Cardiac muscle cell (in vitro differentiated cells and primary cell): ENCODE measurements around the gene OXLD1. TPM values are rescaled to one million over a fixed set of nuclear protein-coding genes. Genes with fewer than 3 reads are reported as not detected.
A peak's percentile ranks its signal among the peaks of the same experiment; 100 is the strongest.

Experiments
- DNase-seq, 2 donors: peaks; one replicate each; pipeline versions ENCODE4 v3.0.0 to v3.0.0-alpha.2; 2010 to 2017; ENCODE audit warnings: low read depth in 1 of 2, low spot score in 1 of 2
- H3K27ac ChIP-seq: fragments of 200-600 bp; sonication (generic); 2 replicates; pipeline ENCODE4 v1.5.1; 2016
- H3K27me3 ChIP-seq: fragments of 200-600 bp; sonication (generic); 2 replicates; pipeline ENCODE4 v1.6.0; 2016; ENCODE audit warnings: control low read depth
- H3K36me3 ChIP-seq: fragments of 200-600 bp; sonication (generic); 2 replicates; pipeline ENCODE4 v1.5.1; 2016; ENCODE audit warnings: control low read depth
- H3K4me1 ChIP-seq: fragments of 200-600 bp; sonication (generic); 2 replicates; pipeline ENCODE4 v1.8.1; 2017; ENCODE audit warnings: low read depth, mild to moderate bottlenecking, mixed run types
- H3K4me3 ChIP-seq: fragments of 200-600 bp; sonication (generic); 2 replicates; pipeline ENCODE4 v1.5.1; 2016; ENCODE audit warnings: mild to moderate bottlenecking
- H3K9me3 ChIP-seq: fragments of 200-600 bp; sonication (generic); 2 replicates; pipeline ENCODE4 v1.5.1; 2017; ENCODE audit warnings: low read depth, mild to moderate bottlenecking, control low read depth
- polyA plus RNA-seq: library from polyadenylated mRNA; unstranded; fragments of >200 nt; fragmentation: Nextera tagmentation; extraction: Ambion mirVana; gene quantifications from 2 replicates; pipeline ENCODE4 v1.2.1, GENCODE V29; 2016
- total RNA-seq: library from RNA; depleted of rRNA; stranded (reverse); fragments of >200 nt; gene quantifications from 2 replicates; pipeline ENCODE4 v1.2.3, GENCODE V29; 2016
- TF ChIP-seq, protein P1 (sequence below): IDR thresholded peaks from 2 replicates; pipeline ENCODE4 v1.5.1; 2012; ENCODE audit warnings: low read depth, mild to moderate bottlenecking, low read length

The OXLD1 gene
- total and polyA plus RNA-seq, 2 experiments from 2014 or later: 100 to 104 TPM

DNA sequence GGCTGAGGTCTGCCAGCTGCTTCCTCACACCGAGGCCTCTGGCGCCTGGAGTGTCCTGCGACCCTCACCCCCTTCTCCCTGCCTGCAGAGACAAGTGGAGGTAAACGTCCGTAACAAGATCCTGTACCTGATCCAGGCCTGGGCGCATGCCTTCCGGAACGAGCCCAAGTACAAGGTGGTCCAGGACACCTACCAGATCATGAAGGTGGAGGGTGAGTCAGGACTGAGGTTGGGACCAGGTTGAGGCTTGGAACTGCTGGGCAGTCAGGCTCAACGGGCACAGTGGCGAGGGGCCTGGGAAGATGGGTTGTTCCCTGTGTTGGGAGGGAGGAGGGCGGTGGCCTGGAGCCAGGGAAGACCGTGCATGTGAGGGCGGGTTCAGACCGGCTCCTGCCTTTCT lies 22.2 kb upstream of the OXLD1 start:
- Histone ChIP-seq H3K9me3 (no peaks in the 10 kb centered on the region), H3K4me3 (no peak overlapping the region), H3K36me3 (peaks cover 29% of the 10 kb centered on the region), H3K4me1 (peaks cover 8% of the 10 kb centered on the region), H3K27ac (no peak overlapping the region), H3K27me3 (no peaks in the 10 kb centered on the region)
- TF ChIP-seq, protein P1, sequence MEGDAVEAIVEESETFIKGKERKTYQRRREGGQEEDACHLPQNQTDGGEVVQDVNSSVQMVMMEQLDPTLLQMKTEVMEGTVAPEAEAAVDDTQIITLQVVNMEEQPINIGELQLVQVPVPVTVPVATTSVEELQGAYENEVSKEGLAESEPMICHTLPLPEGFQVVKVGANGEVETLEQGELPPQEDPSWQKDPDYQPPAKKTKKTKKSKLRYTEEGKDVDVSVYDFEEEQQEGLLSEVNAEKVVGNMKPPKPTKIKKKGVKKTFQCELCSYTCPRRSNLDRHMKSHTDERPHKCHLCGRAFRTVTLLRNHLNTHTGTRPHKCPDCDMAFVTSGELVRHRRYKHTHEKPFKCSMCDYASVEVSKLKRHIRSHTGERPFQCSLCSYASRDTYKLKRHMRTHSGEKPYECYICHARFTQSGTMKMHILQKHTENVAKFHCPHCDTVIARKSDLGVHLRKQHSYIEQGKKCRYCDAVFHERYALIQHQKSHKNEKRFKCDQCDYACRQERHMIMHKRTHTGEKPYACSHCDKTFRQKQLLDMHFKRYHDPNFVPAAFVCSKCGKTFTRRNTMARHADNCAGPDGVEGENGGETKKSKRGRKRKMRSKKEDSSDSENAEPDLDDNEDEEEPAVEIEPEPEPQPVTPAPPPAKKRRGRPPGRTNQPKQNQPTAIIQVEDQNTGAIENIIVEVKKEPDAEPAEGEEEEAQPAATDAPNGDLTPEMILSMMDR: no peak
- no peak for DNase-seq

DNA sequence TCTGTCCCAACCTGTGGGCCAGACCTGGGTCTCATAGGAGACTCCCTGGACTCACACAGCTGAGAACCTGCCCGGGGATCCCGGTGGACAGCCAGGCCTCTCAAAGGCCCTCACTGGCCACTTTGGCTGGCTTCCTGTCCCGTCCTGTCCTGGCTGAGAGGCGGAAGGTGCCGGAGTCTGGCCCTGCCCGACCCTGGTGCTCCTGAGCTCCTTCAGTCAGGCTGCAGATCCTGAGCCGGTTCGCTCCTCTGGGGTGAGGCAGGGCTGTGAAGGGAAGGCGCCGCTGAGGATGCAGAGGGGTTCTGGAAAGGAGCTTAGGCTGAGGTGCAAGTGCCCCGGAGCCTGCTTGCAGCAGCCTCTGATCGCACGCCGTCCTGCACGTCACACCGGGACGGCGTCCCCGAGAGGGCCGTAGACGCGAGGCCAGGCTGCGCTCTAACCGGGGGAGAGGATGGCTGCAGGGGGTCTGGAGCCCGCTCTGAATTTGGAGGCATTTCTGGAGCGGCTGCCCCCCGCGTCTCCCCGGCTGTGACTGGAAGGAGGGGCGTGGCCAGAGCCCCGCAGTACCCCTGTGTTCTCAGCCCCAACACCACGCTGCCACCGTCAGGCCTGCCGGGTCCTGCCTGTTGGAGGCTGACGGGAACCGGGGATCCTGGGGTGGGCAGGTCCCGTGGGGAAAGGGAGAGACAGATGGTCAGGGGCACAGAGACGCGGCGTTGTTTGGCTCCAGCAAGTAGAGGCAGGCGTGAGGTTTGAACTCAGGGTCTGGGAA lies 21.6 kb upstream of the OXLD1 start:
- Histone ChIP-seq H3K36me3 (peaks cover 27% of the 10 kb centered on the region), H3K4me1 (peaks cover 8% of the 10 kb centered on the region), H3K27me3 (no peaks in the 10 kb centered on the region), H3K27ac (no peak overlapping the region), H3K9me3 (no peaks in the 10 kb centered on the region), H3K4me3 (no peak overlapping the region)
- TF ChIP-seq, protein P1: no peak
- DNase-seq: no peak

- H3K4me3 ChIP-seq: no peak overlapping the region
- no peak for DNase-seq
- H3K27ac ChIP-seq: no peak overlapping the region
- H3K27me3 ChIP-seq: no peaks in the 10 kb centered on the region
- H3K9me3 ChIP-seq: no peaks in the 10 kb centered on the region
- peaks cover 12% of the 10 kb centered on the region for H3K4me1 ChIP-seq
- peaks cover 27% of the 10 kb centered on the region for H3K36me3 ChIP-seq
- TF ChIP-seq, protein P1: no peak
Observed at GRCh38 chr17:81686614-81687013, 20.2 kb upstream of the OXLD1 start.

- H3K27ac ChIP-seq: no peak overlapping the region
- TF ChIP-seq, protein P1: no peak
- peak in 1 of 2 donors; percentile 29 for DNase-seq
- H3K4me1 ChIP-seq: peaks cover 12% of the 10 kb centered on the region
- no peaks in the 10 kb centered on the region for H3K9me3 ChIP-seq
- H3K27me3 ChIP-seq: no peaks in the 10 kb centered on the region
- peak overlapping the region; percentile 87 for H3K4me3 ChIP-seq
- H3K36me3 ChIP-seq: peaks cover 22% of the 10 kb centered on the region
Observed at GRCh38 chr17:81685108-81685507, 18.7 kb upstream of the OXLD1 start.

- Histone ChIP-seq H3K4me1 (peaks cover 12% of the 10 kb centered on the region), H3K9me3 (no peaks in the 10 kb centered on the region), H3K27me3 (no peaks in the 10 kb centered on the region), H3K27ac (peak overlapping the region; percentile 40), H3K4me3 (peak overlapping the region; percentile 87), H3K36me3 (peaks cover 21% of the 10 kb centered on the region)
- TF ChIP-seq, protein P1: no peak
- DNase-seq: no peak
Observed at GRCh38 chr17:81684442-81684911, 18.1 kb upstream of the OXLD1 start.
